ENCODE data around the gene TRPM1.
"Not testable (repeated sequence)": the region's sequence is repeated elsewhere in the genome, so short reads cannot be mapped to it uniquely, and the experiment has no call there.

Gene TRPM1

GRCh38 chr15:31116423-31117030, 15.0 kb upstream of the TRPM1 start:
- DNase-seq: no peak

- DNase-seq: no peak
These were observed 9.6 kb upstream of the TRPM1 start for GRCh38 chr15:31111091-31111647.

GRCh38 chr15:31108836-31109235, 7.3 kb upstream of the TRPM1 start:
- DNase-seq: no peak

GRCh38 chr15:31106495-31107300, 5.2 kb upstream of the TRPM1 start:
- DNase-seq: no peak

GRCh38 chr15:31104003-31104402, 2.5 kb upstream of the TRPM1 start:
- no peak for DNase-seq

DNA sequence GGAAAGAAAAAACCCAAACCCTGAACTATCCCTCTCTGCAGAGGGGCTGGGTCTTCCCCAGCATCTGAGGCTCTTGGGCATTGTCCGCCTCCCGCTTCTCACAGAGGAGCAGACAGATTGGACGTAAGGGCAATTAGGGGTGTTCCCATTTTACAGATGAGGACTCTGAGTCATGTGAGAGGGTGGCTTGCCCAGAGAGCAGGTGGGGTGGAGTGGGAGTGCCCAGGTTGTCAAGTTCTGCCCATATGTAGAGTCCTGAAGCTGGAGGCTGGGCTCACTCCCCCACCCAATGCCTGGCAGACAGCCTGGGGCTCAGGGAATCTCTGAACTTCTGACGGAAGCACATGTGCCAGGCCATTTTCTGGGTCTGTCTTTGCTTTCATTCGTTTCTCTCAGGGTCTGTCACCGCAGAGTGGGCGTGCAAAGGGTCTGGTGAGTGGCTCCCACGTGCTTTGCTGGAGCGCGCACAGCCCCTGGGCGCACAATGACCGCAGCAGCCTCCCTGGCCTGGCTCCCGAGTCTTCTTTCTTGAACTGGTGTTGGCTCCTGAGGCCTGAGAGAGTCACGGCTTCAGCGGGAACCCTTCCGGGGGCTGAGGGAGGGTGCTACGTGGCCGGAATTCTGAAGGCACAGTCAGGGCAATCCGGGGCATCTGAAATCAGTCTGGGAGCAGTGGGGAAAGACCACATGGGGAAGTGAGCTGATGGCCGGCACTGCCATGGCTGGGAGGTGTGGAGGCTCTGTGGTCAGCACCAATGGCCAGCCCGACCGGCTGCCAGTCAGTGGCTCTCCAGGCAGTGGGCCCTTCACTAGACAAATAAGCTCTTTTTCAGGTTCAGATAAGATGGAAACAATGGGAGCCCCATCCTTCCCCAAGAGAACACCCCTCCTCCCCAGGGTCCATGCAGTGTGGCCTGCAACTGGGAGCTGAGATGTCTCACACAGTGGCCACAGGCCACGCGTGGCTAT, 1.1 kb upstream of the TRPM1 start:
- DNase-seq: no peak

GRCh38 chr15:31102039-31102321, 455 bp upstream of the TRPM1 start:
- DNase-seq: no peak

DNA sequence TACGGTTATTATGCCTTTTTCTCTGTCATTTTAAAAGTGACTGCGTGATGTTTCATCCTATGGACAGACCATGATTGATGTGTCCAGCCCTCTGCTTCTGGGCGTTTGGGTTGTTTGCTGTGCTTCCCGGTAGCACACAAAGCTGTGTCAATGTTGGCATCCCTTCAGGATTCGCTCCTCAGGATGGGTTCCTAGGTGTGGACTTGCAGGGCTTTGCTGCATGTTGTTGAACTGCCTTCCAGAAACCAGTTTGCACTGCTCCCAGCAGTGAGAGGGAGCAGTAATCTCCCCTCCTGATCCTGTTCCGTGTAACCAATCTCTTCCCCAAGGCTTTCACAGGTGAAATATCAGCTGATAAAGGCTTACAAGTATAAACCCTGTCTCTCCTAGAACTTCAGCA, 787 bp downstream of the TRPM1 start:
- no peak for DNase-seq

- no peak for DNase-seq
These were observed 2.4 kb downstream of the TRPM1 start for GRCh38 chr15:31098953-31099740.

- no peak for DNase-seq
These were observed 3.0 kb downstream of the TRPM1 start for GRCh38 chr15:31098491-31098917.

GRCh38 chr15:31096563-31096962, 5.0 kb downstream of the TRPM1 start:
- no peak for DNase-seq

- no peak for DNase-seq
These were observed 10.0 kb downstream of the TRPM1 start for GRCh38 chr15:31091481-31091880.

GRCh38 chr15:31090766-31091165, 10.8 kb downstream of the TRPM1 start:
- DNase-seq: no peak

- no peak for DNase-seq
These were observed 12.0 kb downstream of the TRPM1 start for GRCh38 chr15:31089368-31090047.

DNA sequence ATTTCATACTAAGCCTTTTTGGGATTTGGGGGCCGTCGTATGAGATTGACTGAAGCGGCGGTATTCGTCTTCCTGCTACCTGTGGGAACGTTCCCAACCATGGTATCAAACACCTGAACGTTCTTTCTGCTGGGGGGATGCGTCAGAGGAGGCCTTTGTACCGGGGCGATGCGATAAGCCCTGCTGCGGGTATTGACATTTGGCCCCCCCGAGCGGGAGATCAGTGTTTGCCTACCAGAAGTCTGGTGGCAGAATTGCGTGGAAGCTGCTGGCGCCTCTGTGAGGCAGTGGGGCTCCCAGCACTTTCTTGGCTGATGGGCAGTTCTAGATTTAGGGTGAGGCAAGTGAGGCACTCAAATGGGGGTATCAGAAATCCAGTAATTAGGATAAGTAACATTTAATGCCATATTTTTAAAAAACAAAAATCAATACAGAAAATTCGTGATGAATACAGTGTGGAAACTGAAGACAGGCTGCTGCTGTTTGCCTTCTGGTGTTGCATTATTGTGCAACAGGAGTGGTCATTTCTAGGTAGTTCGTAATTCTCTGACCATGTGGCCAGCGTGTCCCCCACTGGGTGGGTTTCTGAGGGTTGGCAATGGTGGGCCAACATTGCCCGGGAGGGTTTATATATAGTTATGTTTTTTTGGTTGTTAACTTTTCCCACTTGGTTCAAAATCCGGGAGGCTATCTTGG, 12.7 kb downstream of the TRPM1 start:
- DNase-seq: no peak

DNA sequence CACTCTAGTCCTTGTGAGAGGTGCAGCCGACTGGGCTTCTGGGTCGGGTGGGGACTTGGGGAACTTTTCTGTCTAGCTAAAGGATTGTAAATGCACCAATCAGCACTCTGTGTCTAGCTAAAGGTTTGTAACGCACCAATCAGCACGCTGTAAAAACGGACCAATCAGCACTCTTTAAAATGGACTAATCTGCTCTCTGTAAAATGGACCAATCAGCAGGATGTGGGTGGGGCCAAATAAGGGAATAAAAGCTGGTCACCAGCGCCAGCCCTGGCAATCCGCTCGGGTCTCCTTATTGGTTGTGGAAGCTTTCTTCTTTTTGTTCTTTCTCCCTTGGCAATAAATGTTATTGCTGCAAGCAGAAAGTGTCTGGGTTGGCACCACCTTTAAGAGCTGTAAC, 13.5 kb downstream of the TRPM1 start:
- not testable (repeated sequence) for DNase-seq

DNA sequence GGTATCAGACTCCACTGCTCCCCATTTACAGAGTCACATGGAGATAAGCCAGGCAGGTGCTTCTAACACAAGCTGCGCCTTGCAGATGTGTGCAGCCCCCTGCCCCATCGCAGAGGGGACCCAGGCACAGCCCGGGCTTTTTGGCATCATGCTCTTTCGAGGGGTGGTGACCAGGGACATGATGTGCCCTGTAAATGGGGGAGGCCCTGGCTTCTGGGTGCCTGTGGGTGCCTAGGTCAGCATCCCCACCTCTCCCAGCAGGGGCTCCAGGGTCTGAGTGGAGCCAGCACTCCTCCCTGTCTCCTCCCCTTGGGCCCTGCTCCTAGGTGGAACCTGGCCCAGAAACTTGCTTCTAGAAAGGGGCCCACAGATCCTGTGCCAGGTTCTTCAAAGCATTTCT, 15.2 kb downstream of the TRPM1 start:
- DNase-seq: no peak

GRCh38 chr15:31085359-31085758, 16.2 kb downstream of the TRPM1 start:
- no peak for DNase-seq

DNA sequence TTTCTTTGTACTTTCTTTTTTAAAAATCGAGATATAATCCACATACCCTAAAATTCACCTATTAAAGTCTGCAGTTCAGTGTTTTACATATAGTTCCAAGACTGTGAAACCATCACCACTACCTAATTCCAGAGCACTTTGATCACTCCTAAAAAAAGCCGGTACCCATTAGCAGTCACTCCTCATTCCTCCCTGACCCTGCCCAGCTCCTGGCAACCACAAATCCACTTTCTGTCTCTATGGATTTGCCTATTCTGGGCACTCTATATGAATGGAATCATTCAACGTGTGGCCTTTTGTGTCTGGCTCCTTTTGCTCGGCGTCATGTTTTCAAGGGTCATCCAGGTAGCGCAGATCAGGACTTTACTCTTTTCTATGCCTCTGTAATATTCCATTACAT, 17.3 kb downstream of the TRPM1 start:
- DNase-seq: no peak

- DNase-seq: no peak
These were observed 18.1 kb downstream of the TRPM1 start for GRCh38 chr15:31083370-31083780.

DNA sequence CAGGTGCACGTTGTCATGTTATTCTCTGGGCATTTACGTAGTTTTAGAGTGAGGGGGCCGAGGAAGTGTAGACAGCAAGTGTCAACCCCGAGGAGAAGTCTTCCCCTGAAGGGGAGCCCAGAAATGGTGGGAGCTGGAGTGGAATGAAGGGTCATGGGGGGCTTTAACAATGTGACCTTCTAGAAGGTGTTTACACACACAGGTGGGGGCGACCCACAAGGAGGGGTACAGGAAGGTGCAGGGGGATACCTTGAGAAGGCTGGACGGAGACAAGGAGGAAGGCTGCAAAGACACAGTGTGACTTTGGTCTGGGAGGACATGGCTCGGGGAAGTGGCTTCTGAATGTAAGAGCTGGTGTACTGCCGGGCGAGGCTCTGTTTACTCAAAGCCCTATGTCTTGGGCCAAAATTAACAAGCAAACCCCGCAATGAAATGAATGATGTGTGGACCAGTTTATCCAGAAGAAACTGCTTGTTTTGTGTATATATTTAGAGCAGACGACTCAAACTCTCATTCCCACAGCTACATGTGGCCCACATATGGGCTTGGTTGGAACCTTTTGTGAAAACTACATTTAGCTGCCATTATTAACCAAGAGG, 18.7 kb downstream of the TRPM1 start:
- no peak for DNase-seq

Data from T-helper 9 cell (primary cell).